ENCODE data around the gene PANX2.
"Not testable (repeated sequence)": the region's sequence is repeated elsewhere in the genome, so short reads cannot be mapped to it uniquely, and the experiment has no call there.

The PANX2 gene

GRCh38 chr22:50199251-50199721 is 28.8 kb downstream of the PANX2 start:
- DNase-seq (ENCODE audit: low spot score): no peak

DNA sequence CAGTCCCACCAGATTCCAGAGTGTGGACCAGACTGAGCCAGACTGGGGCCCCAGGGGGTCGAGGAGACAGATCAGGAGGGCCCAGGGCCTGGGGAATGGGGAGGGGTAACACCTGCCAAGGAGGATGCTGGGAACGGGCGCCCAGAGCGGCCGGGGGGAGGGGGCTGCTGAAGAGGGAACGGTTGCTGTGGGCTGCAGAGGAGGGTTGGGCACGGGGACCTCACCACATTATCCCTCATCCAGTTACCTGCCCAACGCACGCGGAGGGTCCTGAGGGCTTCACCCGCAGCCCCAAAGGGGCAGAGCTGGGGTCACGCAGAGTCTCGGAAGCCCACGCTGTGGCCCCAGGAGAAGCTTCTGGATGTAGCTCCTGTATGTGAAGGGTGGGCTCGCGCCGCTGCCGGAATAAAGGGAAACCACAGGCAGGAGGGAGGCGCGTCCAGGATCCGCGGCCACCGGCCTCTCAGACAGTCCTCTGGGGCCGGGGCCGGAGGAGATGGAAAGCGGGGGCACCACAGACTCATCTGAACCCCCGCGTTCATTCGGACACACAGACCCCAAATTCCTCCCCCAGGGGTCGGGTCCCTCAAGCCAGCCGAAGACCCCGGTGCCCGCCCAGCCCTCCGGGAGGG is 29.4 kb downstream of the PANX2 start:
- DNase-seq (ENCODE audit: low spot score): peak; percentile 27

DNA sequence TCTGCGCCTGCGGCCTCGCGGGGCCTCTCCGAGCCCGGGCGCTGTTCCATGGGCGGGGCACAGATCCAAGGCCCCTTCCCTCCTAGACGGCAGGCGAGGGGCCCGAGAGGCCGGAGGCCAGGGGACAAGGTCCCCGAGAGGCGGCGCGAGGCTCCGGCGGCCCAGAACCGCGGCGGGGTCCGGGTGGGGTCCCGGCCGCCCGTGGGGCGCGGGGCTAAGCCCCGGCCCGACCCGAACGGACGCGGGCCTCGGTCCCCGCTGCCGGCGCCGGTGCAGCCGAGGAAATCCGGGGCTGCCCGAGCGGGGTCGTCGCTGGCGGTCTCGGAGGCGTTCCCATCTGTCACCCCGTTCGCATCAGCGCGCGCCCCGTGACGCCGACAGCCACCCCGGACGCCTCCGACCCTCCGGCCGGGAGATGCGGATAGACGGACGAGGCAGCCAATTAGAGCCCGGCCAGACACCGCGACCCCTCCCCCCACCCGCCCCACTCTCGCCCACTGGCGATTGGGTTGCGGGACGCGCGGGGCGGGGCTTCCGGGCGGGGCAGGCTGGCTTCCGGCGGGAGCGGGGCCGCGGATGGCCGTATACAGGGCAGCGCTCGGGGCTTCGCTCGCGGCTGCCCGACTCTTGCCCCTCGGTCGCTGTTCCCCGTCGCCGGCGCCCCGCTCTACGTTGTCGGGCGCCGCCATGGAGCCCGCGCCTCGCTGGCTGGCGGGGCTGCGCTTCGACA is 30.1 kb downstream of the PANX2 start, which contains the start of gene SELENOO:
Gene SELENOO, plus strand, starts transcription at position 551 of the 730 bp plus-strand sequence. Its CDS starts 26 bp downstream, at position 577.
- peak; percentile 99 for DNase-seq (ENCODE audit: low spot score)

DNA sequence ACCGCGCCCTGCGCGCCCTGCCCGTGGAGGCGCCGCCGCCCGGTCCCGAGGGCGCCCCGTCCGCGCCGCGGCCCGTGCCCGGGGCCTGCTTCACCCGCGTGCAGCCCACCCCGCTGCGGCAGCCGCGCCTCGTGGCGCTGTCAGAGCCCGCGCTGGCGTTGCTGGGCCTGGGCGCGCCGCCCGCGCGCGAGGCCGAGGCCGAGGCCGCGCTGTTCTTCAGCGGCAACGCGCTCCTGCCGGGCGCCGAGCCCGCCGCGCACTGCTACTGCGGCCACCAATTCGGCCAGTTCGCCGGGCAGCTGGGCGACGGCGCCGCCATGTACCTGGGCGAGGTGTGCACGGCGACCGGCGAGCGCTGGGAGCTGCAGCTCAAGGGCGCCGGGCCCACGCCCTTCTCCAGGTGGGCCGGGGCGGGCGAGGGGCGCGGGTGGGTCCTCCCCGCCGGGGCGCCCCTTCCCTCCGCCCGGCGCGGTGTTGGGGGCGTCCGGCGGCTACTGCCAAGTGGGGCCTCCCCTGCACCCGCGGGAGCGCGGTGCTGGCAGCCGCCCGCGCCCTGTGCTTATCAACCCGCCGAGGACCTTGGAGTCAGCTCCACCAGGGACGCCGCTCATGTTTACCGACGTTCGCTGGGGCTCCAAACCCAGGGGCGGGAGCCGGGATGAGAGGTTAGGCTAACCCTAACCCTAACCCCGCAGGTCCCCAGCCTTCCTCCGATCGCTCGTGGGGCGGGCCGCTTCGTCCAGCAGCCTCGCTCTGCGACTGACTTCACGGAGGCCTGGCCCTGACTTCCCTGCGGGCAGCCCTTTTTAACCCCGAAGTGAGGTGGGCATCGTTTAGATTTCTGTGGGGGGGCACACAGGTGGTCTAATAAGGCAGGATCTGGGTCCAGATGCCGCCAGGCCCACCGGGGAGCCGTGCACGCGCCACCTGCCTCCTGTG is 30.9 kb downstream of the PANX2 start:
- DNase-seq (ENCODE audit: low spot score): peak; percentile 26

- no peak for DNase-seq (ENCODE audit: low spot score)
Measured at GRCh38 chr22:50202130-50202666, 31.7 kb downstream of the PANX2 start.

GRCh38 chr22:50203288-50203687 is 32.8 kb downstream of the PANX2 start:
- DNase-seq (ENCODE audit: low spot score): no peak

- no peak for DNase-seq (ENCODE audit: low spot score)
Measured at GRCh38 chr22:50204571-50204970, 34.0 kb downstream of the PANX2 start.

- not testable (repeated sequence) for DNase-seq (ENCODE audit: low spot score)
Measured at GRCh38 chr22:50204998-50205397, 34.5 kb downstream of the PANX2 start.

GRCh38 chr22:50205781-50206569 is 35.4 kb downstream of the PANX2 start:
- no peak for DNase-seq (ENCODE audit: low spot score)

DNA sequence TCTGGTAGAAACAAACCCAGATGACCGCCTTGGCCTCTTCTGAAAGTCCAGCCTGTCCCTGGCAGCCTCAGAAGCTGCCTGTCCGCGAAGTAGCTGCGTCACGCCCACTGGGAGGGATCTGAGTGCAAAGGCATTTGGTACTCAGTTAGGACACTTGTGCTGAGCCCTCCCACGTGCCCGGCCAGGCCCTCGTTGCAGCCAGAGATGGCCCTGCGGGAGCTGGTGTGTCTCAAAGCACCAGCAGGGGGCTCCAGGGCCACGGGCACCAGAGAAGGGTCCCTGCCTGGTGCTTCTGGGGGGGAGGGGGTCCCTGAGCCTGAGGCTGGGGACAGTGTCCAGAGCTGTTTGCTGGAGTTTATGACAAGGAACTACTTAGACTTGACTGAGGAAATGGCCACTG is 36.1 kb downstream of the PANX2 start:
- DNase-seq (ENCODE audit: low spot score): peak; percentile 81

GRCh38 chr22:50207383-50208140 is 37.0 kb downstream of the PANX2 start:
- DNase-seq (ENCODE audit: low spot score): no peak

DNA sequence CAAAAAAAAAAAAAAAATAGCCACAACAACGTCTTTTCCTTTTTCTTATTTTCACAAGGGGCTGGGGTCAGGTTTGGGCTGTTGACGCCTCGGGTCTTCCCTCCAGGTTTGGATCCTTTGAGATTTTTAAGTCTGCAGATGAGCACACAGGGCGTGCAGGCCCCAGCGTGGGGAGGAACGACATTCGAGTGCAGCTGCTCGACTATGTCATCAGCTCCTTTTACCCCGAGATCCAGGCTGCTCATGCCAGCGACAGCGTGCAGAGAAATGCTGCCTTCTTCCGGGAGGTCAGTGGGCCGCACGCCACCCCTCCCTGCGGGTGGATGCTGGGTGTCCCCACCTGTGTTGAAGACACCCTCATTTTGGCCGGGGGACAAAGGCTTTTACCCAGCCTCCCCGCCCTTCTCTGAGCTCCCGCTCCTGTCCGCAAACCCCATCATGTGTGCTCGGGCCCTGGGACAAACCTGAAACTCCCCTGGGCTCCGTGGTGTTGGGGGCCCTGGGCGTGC is 38.0 kb downstream of the PANX2 start:
- no peak for DNase-seq (ENCODE audit: low spot score)

DNA sequence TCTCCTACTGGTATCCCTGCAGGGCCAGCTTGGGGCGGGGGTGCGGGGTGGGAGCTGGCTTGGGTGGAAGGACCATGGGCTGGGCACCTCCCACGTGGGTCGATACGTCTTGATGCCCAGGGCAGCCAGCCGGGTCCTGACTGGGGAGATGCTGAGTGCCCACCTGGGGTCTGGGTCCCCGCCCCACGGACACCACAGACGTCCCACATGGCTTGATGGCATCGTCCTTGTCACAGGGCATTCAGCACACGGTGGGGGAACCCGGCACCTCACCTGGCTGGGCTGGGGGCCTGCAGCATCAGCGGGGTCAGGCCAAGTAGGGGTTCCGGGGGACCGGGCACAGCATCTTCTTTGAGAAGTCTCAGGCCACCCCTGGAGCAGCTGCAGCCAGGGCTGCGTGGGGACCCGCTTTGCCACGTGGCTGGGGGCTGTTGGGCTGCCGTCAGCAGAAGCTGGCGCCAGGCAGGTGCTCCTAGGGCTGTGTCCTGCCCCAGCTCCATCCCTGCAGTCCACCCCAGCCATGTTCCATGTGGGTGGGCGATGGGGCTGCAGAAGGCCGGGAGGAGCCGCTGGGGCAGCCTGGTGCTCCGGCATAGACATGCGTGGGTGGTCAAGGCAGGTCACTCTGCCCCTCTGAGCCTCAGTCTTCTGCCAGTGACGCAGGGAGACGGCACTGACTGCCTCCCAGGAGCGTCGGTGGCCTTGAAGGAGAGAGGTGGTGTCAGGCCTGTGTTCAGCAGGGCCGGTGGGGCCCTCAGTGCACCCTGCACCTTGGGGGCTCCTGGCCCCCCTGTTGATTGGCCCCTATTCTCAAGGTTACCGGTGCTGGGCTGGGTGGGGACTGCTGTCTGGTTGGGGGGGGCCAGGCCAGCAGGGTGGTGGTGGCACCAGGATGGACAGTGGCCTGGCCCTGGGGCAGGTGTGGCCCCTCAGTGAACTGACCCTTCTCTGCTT is 38.7 kb downstream of the PANX2 start:
- no peak for DNase-seq (ENCODE audit: low spot score)

DNA sequence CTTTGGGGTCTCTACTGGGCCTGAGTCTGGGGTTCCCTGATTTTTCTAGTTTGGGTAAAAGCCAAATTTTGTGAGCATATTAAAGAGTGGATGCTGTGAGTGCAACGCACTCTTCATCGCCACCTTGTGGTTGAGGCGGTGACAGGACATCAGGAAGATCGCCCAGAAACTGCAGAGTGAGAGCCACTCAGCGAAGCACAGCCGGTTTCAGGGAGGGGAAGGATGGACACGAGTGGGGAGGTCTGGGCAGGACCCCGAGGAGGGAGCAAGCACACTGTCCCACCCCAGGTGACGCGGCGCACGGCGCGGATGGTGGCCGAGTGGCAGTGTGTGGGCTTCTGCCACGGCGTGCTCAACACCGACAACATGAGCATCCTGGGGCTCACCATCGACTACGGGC is 39.4 kb downstream of the PANX2 start:
- peak; percentile 84 for DNase-seq (ENCODE audit: low spot score)

DNA sequence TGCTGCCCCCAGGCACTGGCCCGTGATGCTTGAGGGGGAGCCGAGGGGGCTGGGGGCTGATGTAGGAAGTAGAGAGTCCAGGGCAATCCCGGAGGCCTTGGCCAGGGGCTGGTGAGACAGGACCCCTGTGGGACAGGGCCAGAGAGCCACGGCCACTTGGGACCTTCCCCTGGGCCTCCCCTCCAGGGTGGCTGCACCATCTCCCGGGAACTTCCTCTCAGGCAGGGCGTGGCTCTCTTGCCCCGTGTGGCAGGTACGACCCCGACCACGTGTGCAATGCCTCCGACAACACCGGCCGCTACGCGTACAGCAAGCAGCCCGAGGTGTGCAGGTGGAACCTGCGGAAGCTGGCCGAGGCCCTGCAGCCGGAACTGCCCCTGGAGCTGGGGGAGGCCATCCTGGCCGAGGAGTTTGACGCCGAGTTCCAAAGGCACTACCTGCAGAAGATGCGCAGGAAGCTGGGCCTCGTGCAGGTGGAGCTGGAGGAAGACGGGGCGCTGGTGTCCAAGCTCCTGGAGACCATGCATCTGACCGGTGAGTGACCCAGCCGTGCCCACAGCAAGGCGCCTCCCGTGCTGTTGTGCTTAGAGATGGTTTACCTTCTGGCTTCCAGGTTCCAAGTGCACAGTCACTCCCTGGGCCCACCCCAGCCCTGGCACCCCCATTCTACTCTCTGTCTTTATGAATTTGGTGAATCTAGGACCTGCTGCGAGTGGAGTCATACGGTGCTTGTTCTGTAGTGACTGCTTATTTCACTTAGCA is 40.0 kb downstream of the PANX2 start:
- no peak for DNase-seq (ENCODE audit: low spot score)

DNA sequence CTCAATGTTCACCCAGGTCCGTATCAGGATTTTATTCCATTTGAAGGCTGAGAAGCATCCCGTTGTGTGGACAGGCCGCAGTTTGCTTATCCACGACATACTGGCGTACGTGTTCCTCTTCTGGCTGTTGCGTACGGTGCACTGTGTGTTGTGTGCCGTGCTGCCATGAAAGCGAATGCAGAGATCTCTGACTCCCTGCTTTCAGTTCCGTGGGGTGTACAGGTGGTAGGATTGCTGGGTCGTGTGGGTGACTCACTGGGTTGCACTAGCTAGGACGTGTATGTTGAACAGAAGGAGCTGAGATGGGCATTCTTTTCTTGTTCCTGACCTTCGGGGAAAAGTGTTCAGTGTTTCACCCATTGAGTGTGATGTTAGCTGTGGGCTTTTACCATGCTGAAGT is 40.6 kb downstream of the PANX2 start:
- no peak for DNase-seq (ENCODE audit: low spot score)

- DNase-seq (ENCODE audit: low spot score): no peak
Measured at GRCh38 chr22:50213263-50213662, 42.7 kb downstream of the PANX2 start.

GRCh38 chr22:50215297-50216054 is 44.9 kb downstream of the PANX2 start:
- DNase-seq (ENCODE audit: low spot score): no peak

Data from AG08395 (cell line).